AG04450 (cell line): ENCODE data around the gene LONP2. TPM values are rescaled to one million over a fixed set of nuclear protein-coding genes. Genes with fewer than 3 reads are reported as not detected.
A peak's percentile ranks its signal among the peaks of the same experiment; 100 is the strongest.

Experiments
- CTCF ChIA-PET: fragments of 300-600, 350-600 bp; formaldehyde crosslinking; extraction: SDS; loops from one replicate; lab custom pipeline; 2022; ENCODE audit warnings: antibody characterized with exemption, inconsistent platforms; lab: Charles Lee
- POLR2A ChIA-PET: fragments of 350-600 bp; formaldehyde crosslinking; extraction: SDS; loops from one replicate; lab custom pipeline; 2021; ENCODE audit warnings: antibody characterized with exemption, inconsistent platforms; lab: Yijun Ruan, JAX
- DNase-seq: peaks from one replicate; pipeline ENCODE4 v3.0.0-alpha.2; 2011; ENCODE audit warnings: low read depth, low spot score
- H3K27ac ChIP-seq: one replicate; pipeline ENCODE4 v1.5.1; 2012; ENCODE audit warnings: low read depth, low read length, control low read depth
- H3K27me3 ChIP-seq: one replicate; pipeline ENCODE4 v1.6.0; 2012; ENCODE audit warnings: low read length; ENCODE audit not compliant: control insufficient read depth, insufficient read depth
- H3K4me3 ChIP-seq: 2 replicates; pipeline ENCODE4 v1.5.1; 2011; ENCODE audit warnings: mild to moderate bottlenecking, low read depth, low read length, control low read depth
- H3K9me3 ChIP-seq: 2 replicates; pipeline ENCODE4 v1.5.1; 2012; ENCODE audit warnings: low read length; ENCODE audit not compliant: control insufficient read depth, insufficient read depth
- polyA plus RNA-seq: library from polyadenylated mRNA; depleted of rRNA; stranded (reverse); fragments of >200 nt; gene quantifications from 2 replicates; pipeline ENCODE4 v1.2.3, GENCODE V29; 2011
- TF ChIP-seq, protein P1 (sequence below): IDR thresholded peaks from 2 replicates; pipeline ENCODE4 v1.5.1; 2011; ENCODE audit warnings: low read depth, low read length, control low read depth, inconsistent platforms

The LONP2 gene
- polyA plus RNA-seq, 1 experiment, result 63.7 TPM

DNA sequence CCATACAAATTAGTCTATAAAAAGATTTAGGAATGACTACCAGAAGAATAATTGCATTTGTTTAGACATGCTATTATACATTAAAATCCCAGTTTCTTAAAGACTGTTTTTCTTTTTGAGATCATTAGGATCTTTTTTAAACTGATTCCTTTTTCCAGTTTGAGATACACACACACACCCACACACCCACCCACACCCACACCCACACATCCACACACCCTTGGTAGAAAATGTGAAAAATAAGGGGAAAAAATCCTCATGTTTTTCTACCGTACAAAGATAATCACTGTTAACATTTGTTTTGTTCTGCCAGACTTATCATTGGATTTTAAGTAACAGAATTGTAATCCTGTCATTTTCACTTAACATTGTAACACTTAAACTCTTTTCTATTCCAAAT lies 30.4 kb downstream of the LONP2 start:
- no peak for DNase-seq
- Histone ChIP-seq H3K27me3 (no peaks in the 10 kb centered on the region), H3K4me3 (no peak overlapping the region), H3K27ac (no peak overlapping the region), H3K9me3 (no peaks in the 10 kb centered on the region)
- TF ChIP-seq, protein P1, sequence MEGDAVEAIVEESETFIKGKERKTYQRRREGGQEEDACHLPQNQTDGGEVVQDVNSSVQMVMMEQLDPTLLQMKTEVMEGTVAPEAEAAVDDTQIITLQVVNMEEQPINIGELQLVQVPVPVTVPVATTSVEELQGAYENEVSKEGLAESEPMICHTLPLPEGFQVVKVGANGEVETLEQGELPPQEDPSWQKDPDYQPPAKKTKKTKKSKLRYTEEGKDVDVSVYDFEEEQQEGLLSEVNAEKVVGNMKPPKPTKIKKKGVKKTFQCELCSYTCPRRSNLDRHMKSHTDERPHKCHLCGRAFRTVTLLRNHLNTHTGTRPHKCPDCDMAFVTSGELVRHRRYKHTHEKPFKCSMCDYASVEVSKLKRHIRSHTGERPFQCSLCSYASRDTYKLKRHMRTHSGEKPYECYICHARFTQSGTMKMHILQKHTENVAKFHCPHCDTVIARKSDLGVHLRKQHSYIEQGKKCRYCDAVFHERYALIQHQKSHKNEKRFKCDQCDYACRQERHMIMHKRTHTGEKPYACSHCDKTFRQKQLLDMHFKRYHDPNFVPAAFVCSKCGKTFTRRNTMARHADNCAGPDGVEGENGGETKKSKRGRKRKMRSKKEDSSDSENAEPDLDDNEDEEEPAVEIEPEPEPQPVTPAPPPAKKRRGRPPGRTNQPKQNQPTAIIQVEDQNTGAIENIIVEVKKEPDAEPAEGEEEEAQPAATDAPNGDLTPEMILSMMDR, result no peak
- ChIA-PET CTCF (interaction anchor here (7.0 kb wide), 1 partner anchor 349 kb away, joined by 38 read pairs; no protein-coding TSS in a partner anchor), POLR2A (no interaction called here)

DNA sequence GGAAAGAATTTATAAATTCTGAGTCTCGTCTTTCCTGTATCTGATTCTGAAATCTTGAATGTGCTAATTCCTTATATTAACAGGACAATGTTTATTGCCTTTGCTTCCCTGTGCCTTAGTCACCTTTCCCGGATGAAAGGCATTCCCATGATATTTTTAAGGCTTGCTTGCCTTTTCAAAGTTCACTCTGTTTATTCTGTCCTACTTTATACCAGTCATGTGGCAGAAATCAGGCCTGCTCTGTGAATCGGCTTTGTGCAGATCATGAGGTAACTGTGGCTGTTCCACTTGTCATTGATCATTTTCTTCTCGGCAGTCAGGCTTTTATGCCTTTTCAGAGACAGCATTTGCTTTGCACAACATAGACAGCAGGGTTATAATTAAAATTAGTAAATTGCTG lies 32.0 kb downstream of the LONP2 start:
- peak; percentile 24 for DNase-seq
- TF ChIP-seq, protein P1, result no peak
- no peak overlapping the region for H3K27ac ChIP-seq
- no peak overlapping the region for H3K4me3 ChIP-seq
- ChIA-PET POLR2A (no interaction called here), CTCF (no interaction called here)
- H3K9me3 ChIP-seq, result no peaks in the 10 kb centered on the region
- H3K27me3 ChIP-seq, result no peaks in the 10 kb centered on the region

GRCh38 chr16:48277158-48277557 lies 33.1 kb downstream of the LONP2 start:
- Histone ChIP-seq H3K27ac (no peak overlapping the region), H3K9me3 (no peaks in the 10 kb centered on the region), H3K4me3 (no peak overlapping the region), H3K27me3 (no peaks in the 10 kb centered on the region)
- TF ChIP-seq, protein P1, result no peak
- DNase-seq, result no peak
- ChIA-PET POLR2A (no interaction called here), CTCF (interaction anchor here (0.6 to 1.6 kb wide), 2 partner anchors 10 to 97 kb away, joined by 3 to 4 read pairs; no protein-coding TSS in a partner anchor)

- no peak overlapping the region for H3K4me3 ChIP-seq
- H3K27ac ChIP-seq, result no peak overlapping the region
- no peaks in the 10 kb centered on the region for H3K9me3 ChIP-seq
- TF ChIP-seq, protein P1, result no peak
- ChIA-PET CTCF (interaction anchor here (0.6 to 1.2 kb wide), 7 partner anchors 11 to 1137 kb away, joined by 3 to 5 read pairs (median 3); no protein-coding TSS in a partner anchor), POLR2A (no interaction called here)
- no peaks in the 10 kb centered on the region for H3K27me3 ChIP-seq
- DNase-seq, result no peak
Observed at GRCh38 chr16:48279199-48279598, 35.1 kb downstream of the LONP2 start.

DNA sequence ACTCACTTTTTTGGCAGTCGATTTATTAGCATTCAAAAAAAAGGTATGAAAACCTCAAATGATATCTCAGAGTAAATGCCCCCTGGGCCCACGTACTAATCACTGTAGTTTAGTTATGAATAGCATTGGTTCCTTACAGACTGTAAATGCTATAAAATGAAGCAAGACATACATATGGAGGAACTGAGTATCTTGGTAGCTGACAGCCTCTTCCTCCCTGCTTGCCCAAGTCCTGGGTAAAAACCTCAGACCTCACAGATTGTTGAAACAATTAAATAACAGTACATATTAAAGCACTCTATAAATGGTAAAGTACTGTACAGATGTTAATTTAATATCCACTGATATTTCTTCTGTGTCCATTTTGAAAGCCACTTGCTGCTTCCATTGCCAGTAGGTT lies 36.4 kb downstream of the LONP2 start:
- H3K4me3 ChIP-seq, result no peak overlapping the region
- H3K27ac ChIP-seq, result no peak overlapping the region
- no peak for DNase-seq
- ChIA-PET CTCF (interaction anchor here (2.1 kb wide), 1 partner anchor 350 kb away, joined by 7 read pairs; no protein-coding TSS in a partner anchor), POLR2A (no interaction called here)
- H3K9me3 ChIP-seq, result no peaks in the 10 kb centered on the region
- TF ChIP-seq, protein P1, result no peak
- no peaks in the 10 kb centered on the region for H3K27me3 ChIP-seq
